Ascending aorta (tissue), 2 donors: Measurements from ENCODE around the gene DLG1. TPM values are rescaled to one million over a fixed set of nuclear protein-coding genes. Genes with fewer than 3 reads are reported as not detected.

ENCODE experiments used
- DNase-seq, 2 donors: peaks; one replicate each; pipeline ENCODE4 v3.0.0-alpha.2; 2019; ENCODE audit warnings: low spot score in 2 of 2
- H3K27ac ChIP-seq, 2 donors: fragments of 200-600 bp; sonication (generic); one replicate each; pipeline ENCODE4 v1.5.1; 2016 to 2017; ENCODE audit warnings: mild to moderate bottlenecking in 1 of 2
- H3K27me3 ChIP-seq: fragments of 200-600 bp; sonication (generic); one replicate; pipeline ENCODE4 v1.5.1; 2017
- H3K36me3 ChIP-seq, 2 donors: fragments of 200-600 bp; sonication (generic); one replicate each; pipeline ENCODE4 v1.5.1; 2016
- H3K4me1 ChIP-seq, 2 donors: fragments of 200-600 bp; sonication (generic); one replicate each; pipeline ENCODE4 v1.5.1; 2016 to 2017; ENCODE audit warnings: mild to moderate bottlenecking in 1 of 2
- H3K4me3 ChIP-seq, 2 donors: fragments of 200-600 bp; sonication (generic); one replicate each; pipeline ENCODE4 v1.5.1; 2016 to 2017; ENCODE audit warnings: mild to moderate bottlenecking in 1 of 2
- H3K9me3 ChIP-seq, 2 donors: fragments of 200-600 bp; sonication (generic); one replicate each; pipeline ENCODE4 v1.5.1; 2016
- intact Hi-C: fragments of 100-400 bp; cut with DNase I; formaldehyde crosslinking; loops from one replicate; pipeline ENCODE4 v1.15.1; 2023
- total RNA-seq: library from RNA; depleted of rRNA; stranded (reverse); fragments of >200 nt; gene quantifications from one replicate; pipeline ENCODE4 v1.1.0, GENCODE V29; 2016
- TF ChIP-seq, protein P1 (sequence below), 3 experiments: fragments of 200-600 bp in 2 of 3; fragments of 450-650 bp in 1 of 3; sonication (generic) in 2 of 3; IDR thresholded peaks; one replicate each; pipeline ENCODE4 v1.5.1; 2016 to 2019; ENCODE audit warnings: antibody characterized with exemption in 3 of 3, mild to moderate bottlenecking in 1 of 3, moderate library complexity in 1 of 3

Gene DLG1
- total RNA-seq, 1 donor from 2014 or later, result 31.0 TPM

DNA sequence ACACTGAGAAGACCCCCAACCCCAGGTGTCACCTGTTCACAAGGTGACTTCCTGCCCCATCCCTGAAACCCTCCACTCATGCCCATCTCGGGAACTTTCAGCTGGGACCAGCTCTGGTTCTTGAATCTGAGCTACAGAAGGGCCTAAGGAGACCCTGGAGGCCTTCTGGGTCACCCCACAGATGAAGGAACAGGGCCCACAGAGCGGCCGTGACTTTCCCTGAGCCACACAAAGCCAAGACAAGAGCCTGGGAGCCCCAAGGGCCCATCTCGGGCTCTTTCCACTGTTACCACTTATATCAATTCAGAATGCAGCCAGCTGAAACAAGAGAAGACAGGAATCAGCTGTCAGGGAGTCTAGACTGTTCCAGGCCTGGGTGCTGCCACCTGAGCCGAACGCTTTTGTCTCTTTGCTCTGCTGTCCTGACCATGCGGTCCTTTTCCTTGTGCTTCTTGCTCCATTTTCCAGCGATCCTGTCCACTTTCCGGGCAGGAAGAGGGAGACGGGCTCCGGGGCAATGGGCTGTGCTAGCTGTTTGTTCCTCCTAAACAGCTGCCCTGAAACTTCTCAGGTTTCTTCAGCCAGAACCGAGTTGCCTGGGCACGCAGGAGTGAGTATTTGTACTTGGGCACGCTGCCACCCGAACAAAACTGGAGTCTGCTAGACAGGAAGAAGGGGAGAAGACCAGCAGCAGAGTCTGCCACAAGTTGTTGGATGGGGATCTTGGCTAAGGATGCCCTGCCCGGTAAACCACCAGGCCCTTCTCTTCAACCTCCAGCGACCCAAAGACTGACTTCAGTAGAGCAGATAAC lies 301.8 kb downstream of the DLG1 start:
- Histone ChIP-seq H3K36me3 (no peaks in the 10 kb centered on the region), H3K4me3 (no peak overlapping the region), H3K9me3 (no peaks in the 10 kb centered on the region), H3K27me3 (no peaks in the 10 kb centered on the region), H3K27ac (no peak overlapping the region), H3K4me1 (no peaks in the 10 kb centered on the region)
- TF ChIP-seq, protein P1, sequence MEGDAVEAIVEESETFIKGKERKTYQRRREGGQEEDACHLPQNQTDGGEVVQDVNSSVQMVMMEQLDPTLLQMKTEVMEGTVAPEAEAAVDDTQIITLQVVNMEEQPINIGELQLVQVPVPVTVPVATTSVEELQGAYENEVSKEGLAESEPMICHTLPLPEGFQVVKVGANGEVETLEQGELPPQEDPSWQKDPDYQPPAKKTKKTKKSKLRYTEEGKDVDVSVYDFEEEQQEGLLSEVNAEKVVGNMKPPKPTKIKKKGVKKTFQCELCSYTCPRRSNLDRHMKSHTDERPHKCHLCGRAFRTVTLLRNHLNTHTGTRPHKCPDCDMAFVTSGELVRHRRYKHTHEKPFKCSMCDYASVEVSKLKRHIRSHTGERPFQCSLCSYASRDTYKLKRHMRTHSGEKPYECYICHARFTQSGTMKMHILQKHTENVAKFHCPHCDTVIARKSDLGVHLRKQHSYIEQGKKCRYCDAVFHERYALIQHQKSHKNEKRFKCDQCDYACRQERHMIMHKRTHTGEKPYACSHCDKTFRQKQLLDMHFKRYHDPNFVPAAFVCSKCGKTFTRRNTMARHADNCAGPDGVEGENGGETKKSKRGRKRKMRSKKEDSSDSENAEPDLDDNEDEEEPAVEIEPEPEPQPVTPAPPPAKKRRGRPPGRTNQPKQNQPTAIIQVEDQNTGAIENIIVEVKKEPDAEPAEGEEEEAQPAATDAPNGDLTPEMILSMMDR (IDR thresholded peaks at IDR 0.05), result no peak
- DNase-seq, result no peak
- intact Hi-C loops, result no loop called here

DNA sequence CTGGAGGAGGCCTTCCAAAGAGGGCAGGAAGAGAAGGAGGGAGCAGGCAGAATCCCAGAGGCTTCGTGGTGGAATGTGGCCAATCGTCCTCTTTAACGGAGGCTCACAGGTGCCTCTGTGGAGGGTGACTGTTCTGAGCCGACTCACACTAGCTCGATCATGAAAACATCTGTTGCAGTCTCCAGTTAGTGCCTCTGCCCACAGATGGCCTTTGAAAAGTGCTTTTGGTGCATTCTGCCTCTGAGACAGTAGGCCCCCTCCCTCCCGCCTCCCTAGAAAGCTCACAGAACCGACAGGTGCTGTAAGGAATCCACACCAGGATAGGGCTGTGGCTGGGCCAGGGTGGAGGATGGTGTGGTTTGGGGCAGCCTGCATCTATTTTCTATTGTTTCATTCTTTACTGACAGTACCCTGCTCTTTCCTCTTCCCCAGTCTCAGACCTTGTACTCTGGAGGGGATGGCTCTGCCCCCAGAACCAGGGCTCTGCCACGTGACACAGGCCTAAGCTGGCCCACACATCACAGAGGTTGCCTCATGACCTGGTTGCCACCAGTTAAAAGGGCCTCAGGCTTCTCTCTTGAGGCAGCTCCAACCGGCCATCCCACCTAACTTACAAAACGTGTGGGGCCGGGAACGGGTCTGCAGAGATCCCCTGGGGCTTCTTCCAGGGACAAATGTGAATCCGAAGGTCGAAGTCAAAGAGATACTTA lies 302.6 kb downstream of the DLG1 start:
- TF ChIP-seq, protein P1 (IDR thresholded peaks at IDR 0.05), result no peak
- Histone ChIP-seq H3K9me3 (no peaks in the 10 kb centered on the region), H3K4me1 (no peaks in the 10 kb centered on the region), H3K36me3 (no peaks in the 10 kb centered on the region), H3K27ac (no peak overlapping the region), H3K4me3 (no peak overlapping the region), H3K27me3 (no peaks in the 10 kb centered on the region)
- DNase-seq, result no peak
- intact Hi-C loops, result no loop called here

DNA sequence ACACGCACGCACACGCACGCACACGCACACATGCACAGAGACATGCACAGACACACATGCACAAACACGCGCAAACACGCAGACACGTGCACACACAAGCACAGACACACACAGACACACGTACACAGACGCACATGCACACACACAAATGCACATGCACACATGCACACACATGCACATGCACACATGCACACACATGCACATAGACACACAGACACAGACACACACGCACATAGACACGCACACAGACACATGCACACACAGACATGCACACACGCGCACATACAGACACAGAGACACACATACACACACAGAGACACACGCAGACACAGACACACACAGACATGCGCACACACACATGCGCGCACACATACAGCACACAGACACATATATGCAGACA lies 303.4 kb downstream of the DLG1 start:
- Histone ChIP-seq H3K27ac (no peak overlapping the region), H3K4me3 (no peak overlapping the region), H3K9me3 (no peaks in the 10 kb centered on the region), H3K36me3 (no peaks in the 10 kb centered on the region), H3K4me1 (no peaks in the 10 kb centered on the region), H3K27me3 (no peaks in the 10 kb centered on the region)
- intact Hi-C loops, result no loop called here
- TF ChIP-seq, protein P1 (IDR thresholded peaks at IDR 0.05), result no peak
- DNase-seq, result no peak

DNA sequence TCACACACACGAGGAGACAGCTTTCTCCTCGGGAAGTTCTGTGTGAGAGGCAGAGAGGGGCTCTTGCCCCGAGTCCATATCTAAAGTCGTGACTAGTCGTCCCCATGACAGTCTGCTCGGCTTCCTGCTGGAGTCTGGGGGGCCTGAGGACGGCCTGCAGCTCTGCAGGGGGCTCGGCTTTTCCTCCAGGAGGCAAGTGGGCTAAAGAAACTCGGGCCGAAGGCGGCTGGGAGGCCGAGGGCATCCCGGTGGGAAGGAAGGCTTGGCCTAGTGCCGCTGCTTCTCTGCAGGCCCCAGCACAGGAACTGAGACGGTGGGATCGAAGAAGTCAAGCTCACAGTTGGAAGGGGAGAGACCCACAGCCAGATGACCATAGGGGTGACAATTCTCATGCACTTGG lies 304.4 kb downstream of the DLG1 start:
- no peaks in the 10 kb centered on the region for H3K9me3 ChIP-seq
- intact Hi-C loops, result no loop called here
- H3K27me3 ChIP-seq, result no peaks in the 10 kb centered on the region
- H3K4me1 ChIP-seq, result no peaks in the 10 kb centered on the region
- TF ChIP-seq, protein P1 (IDR thresholded peaks at IDR 0.05), result no peak
- H3K36me3 ChIP-seq, result no peaks in the 10 kb centered on the region
- no peak overlapping the region for H3K27ac ChIP-seq
- no peak overlapping the region for H3K4me3 ChIP-seq
- no peak for DNase-seq
